ENCODE results near the gene DYDC2.

- no peak for TF ChIP-seq CTCF (conservative IDR thresholded peaks at IDR 0.05; ENCODE audit: low read depth, low read length)
- no peak for TF ChIP-seq ELK1 (IDR thresholded peaks at IDR 0.05; ENCODE audit: borderline replicate concordance, low read depth, low read length)
- TF ChIP-seq POLR2A (IDR thresholded peaks at IDR 0.05; ENCODE audit: low read depth, low read length), result no peak
- no peak for TF ChIP-seq RCOR1 (IDR thresholded peaks at IDR 0.05; ENCODE audit: insufficient replicate concordance, low read length)
- TF ChIP-seq RFX5 (IDR thresholded peaks at IDR 0.05; ENCODE audit: low read depth, low read length), result no peak
- no peak for TF ChIP-seq MXI1 (IDR thresholded peaks at IDR 0.05; ENCODE audit: borderline replicate concordance, low read depth, low read length)
- TF ChIP-seq MAFK (IDR thresholded peaks at IDR 0.05; ENCODE audit: low read depth, low read length), result no peak
- TF ChIP-seq CEBPB (IDR thresholded peaks at IDR 0.05; ENCODE audit: low read depth, low read length), result no peak
- no peak for TF ChIP-seq RAD21 (IDR thresholded peaks at IDR 0.05; ENCODE audit: low read length)
- TF ChIP-seq NFE2L2 (IDR thresholded peaks at IDR 0.05; ENCODE audit: low read depth, low read length), result no peak
- no peak for TF ChIP-seq CHD1 (IDR thresholded peaks at IDR 0.05; ENCODE audit: low read depth, low read length)
- no peak for TF ChIP-seq SMC3 (IDR thresholded peaks at IDR 0.05; ENCODE audit: low read depth, low read length)
Measured at GRCh38 chr10:80390740-80391139, 34.2 kb downstream of the DYDC2 start.
